ENCODE data around the gene CDC25B. TPM values are rescaled to one million over a fixed set of nuclear protein-coding genes. Genes with fewer than 3 reads are reported as not detected.

Gene CDC25B
- total and polyA plus RNA-seq, 2 of the 8 experiments (the other 6 are each of a cell fraction or from before 2014, with no cell fraction given): 21.7 to 31.2 TPM

DNA sequence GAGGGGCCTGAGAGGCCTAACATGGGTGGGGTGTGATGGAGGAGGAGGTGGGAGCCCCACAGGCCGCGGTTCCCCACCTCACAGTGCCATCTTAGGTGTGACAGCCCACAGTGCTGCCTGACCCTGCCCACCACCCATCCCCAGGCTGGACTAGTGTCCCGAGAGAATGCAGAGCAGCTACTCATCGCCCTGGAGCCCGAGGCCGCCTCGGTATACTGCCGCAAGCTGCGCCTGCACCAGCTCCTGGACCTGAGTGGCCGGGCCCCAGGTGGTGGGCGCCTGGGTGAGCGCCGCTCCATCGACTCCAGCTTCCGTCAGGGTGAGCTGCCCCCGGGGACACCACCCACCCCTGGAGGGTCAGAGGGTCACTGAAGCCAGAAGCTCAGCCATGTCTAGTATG lies 48.0 kb upstream of the CDC25B start (continued):
- TF ChIP-seq, protein P1, sequence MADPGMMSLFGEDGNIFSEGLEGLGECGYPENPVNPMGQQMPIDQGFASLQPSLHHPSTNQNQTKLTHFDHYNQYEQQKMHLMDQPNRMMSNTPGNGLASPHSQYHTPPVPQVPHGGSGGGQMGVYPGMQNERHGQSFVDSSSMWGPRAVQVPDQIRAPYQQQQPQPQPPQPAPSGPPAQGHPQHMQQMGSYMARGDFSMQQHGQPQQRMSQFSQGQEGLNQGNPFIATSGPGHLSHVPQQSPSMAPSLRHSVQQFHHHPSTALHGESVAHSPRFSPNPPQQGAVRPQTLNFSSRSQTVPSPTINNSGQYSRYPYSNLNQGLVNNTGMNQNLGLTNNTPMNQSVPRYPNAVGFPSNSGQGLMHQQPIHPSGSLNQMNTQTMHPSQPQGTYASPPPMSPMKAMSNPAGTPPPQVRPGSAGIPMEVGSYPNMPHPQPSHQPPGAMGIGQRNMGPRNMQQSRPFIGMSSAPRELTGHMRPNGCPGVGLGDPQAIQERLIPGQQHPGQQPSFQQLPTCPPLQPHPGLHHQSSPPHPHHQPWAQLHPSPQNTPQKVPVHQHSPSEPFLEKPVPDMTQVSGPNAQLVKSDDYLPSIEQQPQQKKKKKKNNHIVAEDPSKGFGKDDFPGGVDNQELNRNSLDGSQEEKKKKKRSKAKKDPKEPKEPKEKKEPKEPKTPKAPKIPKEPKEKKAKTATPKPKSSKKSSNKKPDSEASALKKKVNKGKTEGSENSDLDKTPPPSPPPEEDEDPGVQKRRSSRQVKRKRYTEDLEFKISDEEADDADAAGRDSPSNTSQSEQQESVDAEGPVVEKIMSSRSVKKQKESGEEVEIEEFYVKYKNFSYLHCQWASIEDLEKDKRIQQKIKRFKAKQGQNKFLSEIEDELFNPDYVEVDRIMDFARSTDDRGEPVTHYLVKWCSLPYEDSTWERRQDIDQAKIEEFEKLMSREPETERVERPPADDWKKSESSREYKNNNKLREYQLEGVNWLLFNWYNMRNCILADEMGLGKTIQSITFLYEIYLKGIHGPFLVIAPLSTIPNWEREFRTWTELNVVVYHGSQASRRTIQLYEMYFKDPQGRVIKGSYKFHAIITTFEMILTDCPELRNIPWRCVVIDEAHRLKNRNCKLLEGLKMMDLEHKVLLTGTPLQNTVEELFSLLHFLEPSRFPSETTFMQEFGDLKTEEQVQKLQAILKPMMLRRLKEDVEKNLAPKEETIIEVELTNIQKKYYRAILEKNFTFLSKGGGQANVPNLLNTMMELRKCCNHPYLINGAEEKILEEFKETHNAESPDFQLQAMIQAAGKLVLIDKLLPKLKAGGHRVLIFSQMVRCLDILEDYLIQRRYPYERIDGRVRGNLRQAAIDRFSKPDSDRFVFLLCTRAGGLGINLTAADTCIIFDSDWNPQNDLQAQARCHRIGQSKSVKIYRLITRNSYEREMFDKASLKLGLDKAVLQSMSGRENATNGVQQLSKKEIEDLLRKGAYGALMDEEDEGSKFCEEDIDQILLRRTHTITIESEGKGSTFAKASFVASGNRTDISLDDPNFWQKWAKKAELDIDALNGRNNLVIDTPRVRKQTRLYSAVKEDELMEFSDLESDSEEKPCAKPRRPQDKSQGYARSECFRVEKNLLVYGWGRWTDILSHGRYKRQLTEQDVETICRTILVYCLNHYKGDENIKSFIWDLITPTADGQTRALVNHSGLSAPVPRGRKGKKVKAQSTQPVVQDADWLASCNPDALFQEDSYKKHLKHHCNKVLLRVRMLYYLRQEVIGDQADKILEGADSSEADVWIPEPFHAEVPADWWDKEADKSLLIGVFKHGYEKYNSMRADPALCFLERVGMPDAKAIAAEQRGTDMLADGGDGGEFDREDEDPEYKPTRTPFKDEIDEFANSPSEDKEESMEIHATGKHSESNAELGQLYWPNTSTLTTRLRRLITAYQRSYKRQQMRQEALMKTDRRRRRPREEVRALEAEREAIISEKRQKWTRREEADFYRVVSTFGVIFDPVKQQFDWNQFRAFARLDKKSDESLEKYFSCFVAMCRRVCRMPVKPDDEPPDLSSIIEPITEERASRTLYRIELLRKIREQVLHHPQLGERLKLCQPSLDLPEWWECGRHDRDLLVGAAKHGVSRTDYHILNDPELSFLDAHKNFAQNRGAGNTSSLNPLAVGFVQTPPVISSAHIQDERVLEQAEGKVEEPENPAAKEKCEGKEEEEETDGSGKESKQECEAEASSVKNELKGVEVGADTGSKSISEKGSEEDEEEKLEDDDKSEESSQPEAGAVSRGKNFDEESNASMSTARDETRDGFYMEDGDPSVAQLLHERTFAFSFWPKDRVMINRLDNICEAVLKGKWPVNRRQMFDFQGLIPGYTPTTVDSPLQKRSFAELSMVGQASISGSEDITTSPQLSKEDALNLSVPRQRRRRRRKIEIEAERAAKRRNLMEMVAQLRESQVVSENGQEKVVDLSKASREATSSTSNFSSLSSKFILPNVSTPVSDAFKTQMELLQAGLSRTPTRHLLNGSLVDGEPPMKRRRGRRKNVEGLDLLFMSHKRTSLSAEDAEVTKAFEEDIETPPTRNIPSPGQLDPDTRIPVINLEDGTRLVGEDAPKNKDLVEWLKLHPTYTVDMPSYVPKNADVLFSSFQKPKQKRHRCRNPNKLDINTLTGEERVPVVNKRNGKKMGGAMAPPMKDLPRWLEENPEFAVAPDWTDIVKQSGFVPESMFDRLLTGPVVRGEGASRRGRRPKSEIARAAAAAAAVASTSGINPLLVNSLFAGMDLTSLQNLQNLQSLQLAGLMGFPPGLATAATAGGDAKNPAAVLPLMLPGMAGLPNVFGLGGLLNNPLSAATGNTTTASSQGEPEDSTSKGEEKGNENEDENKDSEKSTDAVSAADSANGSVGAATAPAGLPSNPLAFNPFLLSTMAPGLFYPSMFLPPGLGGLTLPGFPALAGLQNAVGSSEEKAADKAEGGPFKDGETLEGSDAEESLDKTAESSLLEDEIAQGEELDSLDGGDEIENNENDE (IDR thresholded peaks at IDR 0.05; ENCODE audit: insufficient replicate concordance, low read length): no peak
- TF ChIP-seq TAF1 (IDR thresholded peaks at IDR 0.05; ENCODE audit: low read depth, low read length): no peak

Measured in H1 (cell line).